ENCODE measurements around the gene PRODH2.
"Not testable (repeated sequence)": the region's sequence is repeated elsewhere in the genome, so short reads cannot be mapped to it uniquely, and the experiment has no call there.

Gene PRODH2

GRCh38 chr19:35844482-35845214, 32.0 kb upstream of the PRODH2 start:
- Histone ChIP-seq H3K4me3 (ENCODE audit: low read depth, low read length) (no peak overlapping the region; the same call in 1 of the 2 replicates), H3K4me1 (no peaks in the 10 kb centered on the region), H3K27me3 (peaks cover 46% of the 10 kb centered on the region), H3K36me3 (no peaks in the 10 kb centered on the region), H3K9me3 (no peaks in the 10 kb centered on the region)
- no peak for TF ChIP-seq CTCF (IDR thresholded peaks at IDR 0.05; ENCODE audit: low read depth, low read length)
- DNase-seq = no peak

- DNase-seq = peak; percentile 92
These were observed 31.2 kb upstream of the PRODH2 start for GRCh38 chr19:35843676-35844481.

GRCh38 chr19:35842666-35843272, 30.1 kb upstream of the PRODH2 start:
- no peak for TF ChIP-seq CTCF (IDR thresholded peaks at IDR 0.05; ENCODE audit: low read depth, low read length)
- H3K27me3 ChIP-seq = peaks cover 49% of the 10 kb centered on the region
- H3K4me1 ChIP-seq = no peaks in the 10 kb centered on the region
- peaks cover 5% of the 10 kb centered on the region; the same call in 1 of the 2 replicates for H3K9me3 ChIP-seq
- no peak for DNase-seq
- H3K4me3 ChIP-seq (ENCODE audit: low read depth, low read length) = no peak overlapping the region
- no peaks in the 10 kb centered on the region for H3K36me3 ChIP-seq

More at GRCh38 chr19:35843676-35844481, 31.2 kb upstream of the PRODH2 start:
- no peaks in the 10 kb centered on the region for H3K36me3 ChIP-seq
- H3K9me3 ChIP-seq = no peaks in the 10 kb centered on the region
- H3K4me3 ChIP-seq (ENCODE audit: low read depth, low read length) = no peak overlapping the region
- no peaks in the 10 kb centered on the region for H3K4me1 ChIP-seq
- H3K27me3 ChIP-seq = peaks cover 46% of the 10 kb centered on the region
- no peak for TF ChIP-seq CTCF (IDR thresholded peaks at IDR 0.05; ENCODE audit: low read depth, low read length)

- H3K4me3 ChIP-seq (ENCODE audit: low read depth, low read length) = no peak overlapping the region
- peaks cover 5% of the 10 kb centered on the region; the same call in 1 of the 2 replicates for H3K9me3 ChIP-seq
- no peak for TF ChIP-seq CTCF (IDR thresholded peaks at IDR 0.05; ENCODE audit: low read depth, low read length)
- no peak for DNase-seq
- no peaks in the 10 kb centered on the region for H3K4me1 ChIP-seq
- peaks cover 49% of the 10 kb centered on the region for H3K27me3 ChIP-seq
- H3K36me3 ChIP-seq = no peaks in the 10 kb centered on the region
These were observed 29.4 kb upstream of the PRODH2 start for GRCh38 chr19:35841961-35842595.

GRCh38 chr19:35836096-35836495, 23.5 kb upstream of the PRODH2 start:
- H3K36me3 ChIP-seq; H3K9me3 ChIP-seq; DNase-seq; H3K4me1 ChIP-seq; H3K4me3 ChIP-seq (ENCODE audit: low read depth, low read length): not testable (repeated sequence)
- H3K27me3 ChIP-seq = peaks cover 40% of the 10 kb centered on the region

- no peaks in the 10 kb centered on the region for H3K36me3 ChIP-seq
- no peak for TF ChIP-seq CTCF (IDR thresholded peaks at IDR 0.05; ENCODE audit: low read depth, low read length)
- no peak for DNase-seq
- H3K9me3 ChIP-seq = peaks cover 5% of the 10 kb centered on the region; the same call in 1 of the 2 replicates
- no peaks in the 10 kb centered on the region for H3K4me1 ChIP-seq
- no peak overlapping the region; the same call in 1 of the 2 replicates for H3K4me3 ChIP-seq (ENCODE audit: low read depth, low read length)
- H3K27me3 ChIP-seq = peaks cover 43% of the 10 kb centered on the region
These were observed 21.3 kb upstream of the PRODH2 start for GRCh38 chr19:35833972-35834371.
